Astrocyte (in vitro differentiated cells and primary cell): ENCODE results near the gene CIB2.

Experiments used
- CTCF ChIP-seq: IDR thresholded peaks from 2 replicates; pipeline ENCODE4 v1.5.1; 2011; ENCODE audit warnings: low read depth, mild to moderate bottlenecking, inconsistent platforms, low read length, moderate library complexity; ENCODE audit not compliant: insufficient read depth
- EZH2 ChIP-seq: IDR thresholded peaks from 2 replicates; pipeline ENCODE4 v1.6.1; 2012; ENCODE audit warnings: mild to moderate bottlenecking, low read length, inconsistent platforms; ENCODE audit not compliant: insufficient read depth

GRCh38 chr15:78156653-78157052 is 25.4 kb upstream of the CIB2 start:
- TF ChIP-seq CTCF (no peak), EZH2 (no peak)
